ENCODE data around the gene PGLYRP3.

DNA sequence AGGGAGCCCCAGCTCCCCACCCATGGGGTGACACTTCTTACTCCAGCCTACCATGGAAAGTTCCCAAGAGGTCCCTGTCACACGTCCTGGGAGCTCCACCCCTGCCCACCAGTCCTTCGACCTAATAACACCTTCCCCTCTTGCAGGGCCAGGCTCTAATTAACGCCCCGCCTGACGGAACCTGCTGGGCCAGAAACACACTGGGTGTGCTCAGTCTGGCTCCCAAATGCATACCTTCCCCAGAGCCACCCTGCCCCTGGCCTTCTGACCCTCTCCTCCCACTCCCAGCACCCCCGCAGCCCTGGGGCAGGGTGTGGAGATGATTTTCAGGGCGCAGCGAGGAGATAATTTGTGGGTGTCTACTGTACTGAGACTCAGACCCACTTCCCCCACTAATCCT is 20.6 kb downstream of the PGLYRP3 start:
- TF ChIP-seq, protein P1, sequence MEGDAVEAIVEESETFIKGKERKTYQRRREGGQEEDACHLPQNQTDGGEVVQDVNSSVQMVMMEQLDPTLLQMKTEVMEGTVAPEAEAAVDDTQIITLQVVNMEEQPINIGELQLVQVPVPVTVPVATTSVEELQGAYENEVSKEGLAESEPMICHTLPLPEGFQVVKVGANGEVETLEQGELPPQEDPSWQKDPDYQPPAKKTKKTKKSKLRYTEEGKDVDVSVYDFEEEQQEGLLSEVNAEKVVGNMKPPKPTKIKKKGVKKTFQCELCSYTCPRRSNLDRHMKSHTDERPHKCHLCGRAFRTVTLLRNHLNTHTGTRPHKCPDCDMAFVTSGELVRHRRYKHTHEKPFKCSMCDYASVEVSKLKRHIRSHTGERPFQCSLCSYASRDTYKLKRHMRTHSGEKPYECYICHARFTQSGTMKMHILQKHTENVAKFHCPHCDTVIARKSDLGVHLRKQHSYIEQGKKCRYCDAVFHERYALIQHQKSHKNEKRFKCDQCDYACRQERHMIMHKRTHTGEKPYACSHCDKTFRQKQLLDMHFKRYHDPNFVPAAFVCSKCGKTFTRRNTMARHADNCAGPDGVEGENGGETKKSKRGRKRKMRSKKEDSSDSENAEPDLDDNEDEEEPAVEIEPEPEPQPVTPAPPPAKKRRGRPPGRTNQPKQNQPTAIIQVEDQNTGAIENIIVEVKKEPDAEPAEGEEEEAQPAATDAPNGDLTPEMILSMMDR (IDR thresholded peaks at IDR 0.05) = no peak
- TF ChIP-seq POLR2A (IDR thresholded peaks at IDR 0.05) = no peak
